Caco-2 (cell line): ENCODE data around the gene FBH1. TPM values are rescaled to one million over a fixed set of nuclear protein-coding genes. Genes with fewer than 3 reads are reported as not detected.

Experiments used
- BruUV-seq: library from RNA; stranded (reverse); fragments of 400-500 nt; replicated peaks from 2 replicates; lab custom pipeline; 2021; lab: Mats Ljungman, UMichigan
- CTCF ChIA-PET: fragments of 300-600 bp; sonication (Branson Sonifier 250); formaldehyde crosslinking; loops from one replicate; lab custom pipeline; 2022; ENCODE audit warnings: antibody characterized with exemption; lab: Charles Lee
- POLR2A ChIA-PET: fragments of 300-600 bp; sonication (Branson Sonifier 250); formaldehyde crosslinking; loops from one replicate; lab custom pipeline; 2022; ENCODE audit warnings: antibody characterized with exemption; lab: Charles Lee
- DNase-seq, 2 experiments: peaks; one replicate each; pipeline versions ENCODE4 v3.0.0 to v3.0.0-alpha.2; 2020 to 2022
- H3K27me3 ChIP-seq: replicated peaks from 2 replicates; pipeline ENCODE4 v1.6.0; 2011; ENCODE audit warnings: low read length; ENCODE audit not compliant: control insufficient read depth, insufficient read depth
- H3K36me3 ChIP-seq: 2 replicates; pipeline ENCODE4 v1.5.1; 2011; ENCODE audit warnings: low read length; ENCODE audit not compliant: control insufficient read depth, insufficient read depth
- H3K4me1 ChIP-seq: fragments of 250-450 bp; sonication (Bioruptor Pico); 2 replicates; pipeline ENCODE4 v1.5.1; 2020; ENCODE audit warnings: mild to moderate bottlenecking
- H3K4me3 ChIP-seq: 2 replicates; pipeline ENCODE4 v1.5.1; 2011; ENCODE audit warnings: low read depth, mild to moderate bottlenecking, control low read depth, low read length
- H3K9me3 ChIP-seq: fragments of 250-450 bp; sonication (Bioruptor Pico); 2 replicates; pipeline ENCODE4 v1.5.1; 2020; ENCODE audit warnings: mild to moderate bottlenecking, moderate library complexity
- H3K27ac Mint-ChIP-seq: one replicate; pipeline ENCODE4 v1.8.0; 2022; ENCODE audit warnings: mixed read lengths; ENCODE audit not compliant: unreplicated experiment
- H3K27me3 Mint-ChIP-seq: one replicate; pipeline ENCODE4 v1.8.0; 2022; ENCODE audit warnings: mixed read lengths; ENCODE audit not compliant: insufficient read depth, unreplicated experiment
- H3K36me3 Mint-ChIP-seq: one replicate; pipeline ENCODE4 v1.8.0; 2022; ENCODE audit warnings: mild to moderate bottlenecking, mixed read lengths; ENCODE audit not compliant: insufficient read depth, unreplicated experiment
- H3K4me1 Mint-ChIP-seq: one replicate; pipeline ENCODE4 v1.8.0; 2022; ENCODE audit warnings: low read depth, mixed read lengths; ENCODE audit not compliant: unreplicated experiment
- H3K4me3 Mint-ChIP-seq: one replicate; pipeline ENCODE4 v1.8.0; 2022; ENCODE audit warnings: mild to moderate bottlenecking, moderate library complexity, mixed read lengths; ENCODE audit not compliant: unreplicated experiment
- H3K9me3 Mint-ChIP-seq: one replicate; pipeline ENCODE4 v1.8.0; 2022; ENCODE audit warnings: mixed read lengths; ENCODE audit not compliant: unreplicated experiment
- CTCF ChIP-seq, 2 experiments: fragments of 200-600 bp in 1 of 2; IDR thresholded peaks; 1 replicate in 1 of 2; 2 replicates in 1 of 2; pipeline versions ENCODE4 v1.5.1 to v1.8.0; 2011 to 2022; ENCODE audit warnings: antibody characterized with exemption in 1 of 2, control low read depth in 1 of 2, inconsistent platforms in 1 of 2, low read depth in 1 of 2, low read length in 1 of 2, mild to moderate bottlenecking in 1 of 2, moderate library complexity in 1 of 2; ENCODE audit not compliant: insufficient read depth in 1 of 2, severe bottlenecking in 1 of 2, unreplicated experiment in 1 of 2
- intact Hi-C: fragments of 100-400 bp; cut with micrococcal nuclease; formaldehyde crosslinking; loops from one replicate; pipeline ENCODE4 v1.10.0; 2022; ENCODE audit not compliant: unreplicated experiment
- total RNA-seq: library from RNA; stranded (reverse); gene quantifications from 2 replicates; pipeline ENCODE4 v1.2.3, GENCODE V29; 2022

The FBH1 gene
- total RNA-seq, 1 experiment from 2014 or later: 83.3 TPM

- Mint-ChIP-seq H3K9me3 (no peaks in the 10 kb centered on the region), H3K27me3 (no peaks in the 10 kb centered on the region), H3K4me1 (no peaks in the 10 kb centered on the region), H3K36me3 (no peaks in the 10 kb centered on the region), H3K4me3 (no peak overlapping the region), H3K27ac (no peak overlapping the region)
- H3K4me3 ChIP-seq: no peak overlapping the region
- intact Hi-C loops: no loop called here
- CTCF ChIA-PET: no interaction called here
- POLR2A ChIA-PET: no interaction called here
- DNase-seq: no peak
- H3K4me1 ChIP-seq: peaks cover 2% of the 10 kb centered on the region; the same call in 1 of the 2 replicates
- no peaks in the 10 kb centered on the region for H3K27me3 ChIP-seq
- H3K36me3 ChIP-seq: no peaks in the 10 kb centered on the region
- no peaks in the 10 kb centered on the region for H3K9me3 ChIP-seq
- no peak for TF ChIP-seq CTCF (IDR thresholded peaks at IDR 0.05; ENCODE audit: insufficient read depth in 1 of 2, low read depth in 1 of 2, low read length in 1 of 2, severe bottlenecking in 1 of 2, unreplicated experiment in 1 of 2)
- BruUV-seq: no TSS peak
These were observed 33.9 kb upstream of the FBH1 start for GRCh38 chr10:5855979-5856700.

GRCh38 chr10:5856701-5857004, 33.4 kb upstream of the FBH1 start:
- ChIA-PET POLR2A (no interaction called here), CTCF (no interaction called here)
- no peak for DNase-seq
- TF ChIP-seq CTCF (IDR thresholded peaks at IDR 0.05; ENCODE audit: insufficient read depth in 1 of 2, low read depth in 1 of 2, low read length in 1 of 2, severe bottlenecking in 1 of 2, unreplicated experiment in 1 of 2): no peak
- intact Hi-C loops: no loop called here
- no peaks in the 10 kb centered on the region for H3K36me3 Mint-ChIP-seq
- no peak overlapping the region for H3K4me3 Mint-ChIP-seq
- H3K27me3 Mint-ChIP-seq: no peaks in the 10 kb centered on the region
- H3K9me3 ChIP-seq: no peaks in the 10 kb centered on the region
- no peak overlapping the region for H3K4me3 ChIP-seq
- no peaks in the 10 kb centered on the region for H3K4me1 Mint-ChIP-seq
- H3K27me3 ChIP-seq: no peaks in the 10 kb centered on the region
- BruUV-seq: no TSS peak
- no peaks in the 10 kb centered on the region for H3K9me3 Mint-ChIP-seq
- no peak overlapping the region for H3K27ac Mint-ChIP-seq
- no peaks in the 10 kb centered on the region for H3K36me3 ChIP-seq
- peaks cover 5% of the 10 kb centered on the region; the same call in 1 of the 2 replicates for H3K4me1 ChIP-seq

GRCh38 chr10:5858811-5859210, 31.2 kb upstream of the FBH1 start:
- H3K4me3 ChIP-seq: no peak overlapping the region
- TF ChIP-seq CTCF (IDR thresholded peaks at IDR 0.05; ENCODE audit: insufficient read depth in 1 of 2, low read depth in 1 of 2, low read length in 1 of 2, severe bottlenecking in 1 of 2, unreplicated experiment in 1 of 2): no peak
- H3K4me3 Mint-ChIP-seq: no peak overlapping the region
- H3K27me3 Mint-ChIP-seq: no peaks in the 10 kb centered on the region
- CTCF ChIA-PET: no interaction called here
- no peaks in the 10 kb centered on the region for H3K36me3 ChIP-seq
- no peaks in the 10 kb centered on the region for H3K36me3 Mint-ChIP-seq
- H3K4me1 ChIP-seq: peaks cover 5% of the 10 kb centered on the region; the same call in 1 of the 2 replicates
- no peaks in the 10 kb centered on the region for H3K27me3 ChIP-seq
- BruUV-seq: no TSS peak
- intact Hi-C loops: no loop called here
- POLR2A ChIA-PET: interaction anchor here (0.7 kb wide), 1 partner anchor 100 kb away, joined by 3 read pairs; no protein-coding TSS in a partner anchor
- no peaks in the 10 kb centered on the region for H3K9me3 ChIP-seq
- H3K4me1 Mint-ChIP-seq: no peaks in the 10 kb centered on the region
- no peak overlapping the region for H3K27ac Mint-ChIP-seq
- no peaks in the 10 kb centered on the region for H3K9me3 Mint-ChIP-seq
- DNase-seq: no peak
